Neural progenitor cell (in vitro differentiated cells): Measurements from ENCODE around the gene ACAP2. TPM values are rescaled to one million over a fixed set of nuclear protein-coding genes. Genes with fewer than 3 reads are reported as not detected.
"Not testable (repeated sequence)": the region's sequence is repeated elsewhere in the genome, so short reads cannot be mapped to it uniquely, and the experiment has no call there.

Experiments used
- DNase-seq: peaks from one replicate; pipeline ENCODE4 v3.0.0-alpha.2; 2016; ENCODE audit warnings: low spot score
- H2AFZ ChIP-seq: fragments of 200-600 bp; sonication (generic); replicated peaks from 2 replicates; pipeline ENCODE4 v1.6.1; 2016; ENCODE audit warnings: antibody characterized with exemption
- H3F3A ChIP-seq: fragments of 200-600 bp; sonication (generic); 2 replicates; pipeline ENCODE4 v1.6.1; 2016; ENCODE audit warnings: antibody characterized with exemption, low read depth
- H3K27ac ChIP-seq: fragments of 200-600 bp; sonication (generic); 2 replicates; pipeline ENCODE4 v1.5.1; 2016; ENCODE audit warnings: mild to moderate bottlenecking
- H3K27me3 ChIP-seq: fragments of 200-600 bp; sonication (generic); 2 replicates; pipeline ENCODE4 v1.6.1; 2016; ENCODE audit warnings: mild to moderate bottlenecking, moderate library complexity
- H3K36me3 ChIP-seq: fragments of 200-600 bp; sonication (generic); 2 replicates; pipeline ENCODE4 v1.5.1; 2016
- H3K4me1 ChIP-seq: fragments of 200-600 bp; sonication (generic); 2 replicates; pipeline ENCODE4 v1.6.1; 2016; ENCODE audit warnings: mixed run types
- H3K4me2 ChIP-seq: fragments of 200-600 bp; sonication (generic); 2 replicates; pipeline ENCODE4 v1.6.1; 2016
- H3K4me3 ChIP-seq: fragments of 200-600 bp; sonication (generic); 2 replicates; pipeline ENCODE4 v1.5.1; 2016
- H3K79me2 ChIP-seq: fragments of 200-600 bp; sonication (generic); 2 replicates; pipeline ENCODE4 v1.6.1; 2016; ENCODE audit warnings: low read depth
- H3K9ac ChIP-seq: fragments of 200-600 bp; sonication (generic); 2 replicates; pipeline ENCODE4 v1.6.1; 2016
- H3K9me3 ChIP-seq: fragments of 200-600 bp; sonication (generic); 2 replicates; pipeline ENCODE4 v1.5.1; 2016; ENCODE audit warnings: low read depth
- H4K20me1 ChIP-seq: fragments of 200-600 bp; sonication (generic); 2 replicates; pipeline ENCODE4 v1.6.1; 2016; ENCODE audit warnings: low read depth
- H3K27ac Mint-ChIP-seq: 3 replicates; pipeline ENCODE4 v1.8.0; 2021; ENCODE audit warnings: mixed read lengths
- H3K27me3 Mint-ChIP-seq: 2 replicates; pipeline ENCODE4 v1.8.0; 2022; ENCODE audit warnings: low read depth, mild to moderate bottlenecking, inconsistent platforms, moderate library complexity, mixed read lengths; ENCODE audit not compliant: insufficient read depth
- H3K36me3 Mint-ChIP-seq: 3 replicates; pipeline ENCODE4 v1.8.0; 2021; ENCODE audit warnings: mixed read lengths
- H3K4me1 Mint-ChIP-seq: 3 replicates; pipeline ENCODE4 v1.8.0; 2021; ENCODE audit warnings: mixed read lengths
- H3K4me3 Mint-ChIP-seq: 3 replicates; pipeline ENCODE4 v1.8.0; 2021; ENCODE audit warnings: mild to moderate bottlenecking, moderate library complexity, mixed read lengths
- H3K9me3 Mint-ChIP-seq: 3 replicates; pipeline ENCODE4 v1.8.0; 2020; ENCODE audit warnings: mixed read lengths
- EZH2 ChIP-seq: fragments of 200-600 bp; sonication (generic); IDR thresholded peaks from 2 replicates; pipeline ENCODE4 v1.6.1; 2017; ENCODE audit warnings: antibody characterized with exemption, mild to moderate bottlenecking, moderate library complexity
- EZH2phosphoT487 ChIP-seq: fragments of 200-600 bp; sonication (generic); IDR thresholded peaks from 2 replicates; pipeline ENCODE4 v1.6.1; 2017; ENCODE audit warnings: antibody characterized with exemption
- total RNA-seq: library from RNA; depleted of rRNA; stranded (reverse); fragments of >200 nt; gene quantifications from 2 replicates; pipeline ENCODE4 v1.2.3, GENCODE V29; 2015; ENCODE audit warnings: low replicate concordance
- TF ChIP-seq, protein P1 (sequence below): fragments of 200-600 bp; sonication (generic); IDR thresholded peaks from 2 replicates; pipeline ENCODE4 v1.5.1; 2017; ENCODE audit warnings: antibody characterized with exemption, mild to moderate bottlenecking

ACAP2 gene
- total RNA-seq, 1 donor from 2014 or later, result 68.4 TPM

DNA sequence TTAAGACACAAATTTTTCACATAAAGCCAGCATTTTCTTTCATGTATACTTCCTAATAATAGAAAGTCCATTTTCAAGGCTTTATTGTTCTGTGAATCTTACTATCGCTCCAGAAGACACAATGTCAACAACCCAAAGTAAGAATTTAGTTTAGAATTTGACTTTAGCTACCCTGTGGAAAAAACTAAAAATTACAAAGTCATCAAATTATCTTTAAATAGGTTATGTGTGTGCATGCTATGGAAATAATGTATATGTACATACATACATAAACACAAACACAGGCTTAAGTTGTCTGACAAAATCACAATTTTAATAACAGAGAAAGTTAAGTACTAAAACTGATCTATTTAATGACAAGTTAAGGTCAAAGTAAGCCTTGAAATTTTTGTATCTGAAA, 151.7 kb downstream of the ACAP2 start:
- no peaks in the 10 kb centered on the region for H3K4me1 ChIP-seq
- no peaks in the 10 kb centered on the region for H3K79me2 ChIP-seq
- no peaks in the 10 kb centered on the region for H3K27me3 ChIP-seq
- Mint-ChIP-seq H3K9me3 (no peaks in the 10 kb centered on the region), H3K27ac (no peak overlapping the region), H3K4me3 (no peak overlapping the region), H3K4me1 (no peaks in the 10 kb centered on the region), H3K36me3 (peaks cover 10% of the 10 kb centered on the region), H3K27me3 (no peaks in the 10 kb centered on the region)
- H3K36me3 ChIP-seq, result peaks cover 4% of the 10 kb centered on the region
- H3K9me3 ChIP-seq, result no peaks in the 10 kb centered on the region
- H3K4me2 ChIP-seq, result no peak overlapping the region
- no peak overlapping the region for H3K27ac ChIP-seq
- no peak overlapping the region for H2AFZ ChIP-seq
- no peak overlapping the region for H3K9ac ChIP-seq
- H3F3A ChIP-seq, result no peaks in the 10 kb centered on the region
- DNase-seq, result no peak
- H3K4me3 ChIP-seq, result no peak overlapping the region
- TF ChIP-seq, protein P1, sequence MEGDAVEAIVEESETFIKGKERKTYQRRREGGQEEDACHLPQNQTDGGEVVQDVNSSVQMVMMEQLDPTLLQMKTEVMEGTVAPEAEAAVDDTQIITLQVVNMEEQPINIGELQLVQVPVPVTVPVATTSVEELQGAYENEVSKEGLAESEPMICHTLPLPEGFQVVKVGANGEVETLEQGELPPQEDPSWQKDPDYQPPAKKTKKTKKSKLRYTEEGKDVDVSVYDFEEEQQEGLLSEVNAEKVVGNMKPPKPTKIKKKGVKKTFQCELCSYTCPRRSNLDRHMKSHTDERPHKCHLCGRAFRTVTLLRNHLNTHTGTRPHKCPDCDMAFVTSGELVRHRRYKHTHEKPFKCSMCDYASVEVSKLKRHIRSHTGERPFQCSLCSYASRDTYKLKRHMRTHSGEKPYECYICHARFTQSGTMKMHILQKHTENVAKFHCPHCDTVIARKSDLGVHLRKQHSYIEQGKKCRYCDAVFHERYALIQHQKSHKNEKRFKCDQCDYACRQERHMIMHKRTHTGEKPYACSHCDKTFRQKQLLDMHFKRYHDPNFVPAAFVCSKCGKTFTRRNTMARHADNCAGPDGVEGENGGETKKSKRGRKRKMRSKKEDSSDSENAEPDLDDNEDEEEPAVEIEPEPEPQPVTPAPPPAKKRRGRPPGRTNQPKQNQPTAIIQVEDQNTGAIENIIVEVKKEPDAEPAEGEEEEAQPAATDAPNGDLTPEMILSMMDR, result no peak
- no peak for TF ChIP-seq EZH2phosphoT487
- H4K20me1 ChIP-seq, result no peaks in the 10 kb centered on the region

DNA sequence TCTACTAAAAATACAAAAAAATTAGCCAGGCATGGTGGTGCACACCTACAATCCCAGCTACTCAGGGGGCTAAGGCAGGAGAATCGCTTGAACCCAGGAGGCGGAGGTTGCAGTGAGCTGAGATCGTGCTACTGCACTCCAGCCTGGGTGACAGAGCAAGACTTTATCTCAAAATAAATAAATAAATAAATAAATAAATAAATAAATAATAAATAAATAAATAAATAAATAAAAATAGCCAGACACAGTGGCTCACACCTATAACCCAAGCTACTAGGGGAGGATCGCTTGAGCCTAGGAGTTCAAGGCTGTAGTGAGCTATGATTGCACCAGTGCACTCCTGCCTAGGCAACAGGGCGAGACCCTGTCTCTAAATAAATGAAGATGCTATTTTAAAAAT, 152.2 kb downstream of the ACAP2 start:
- not testable (repeated sequence) for H2AFZ ChIP-seq, H3K9me3 Mint-ChIP-seq, H3K9me3 ChIP-seq, H3K27ac Mint-ChIP-seq, H3K27ac ChIP-seq, H3K4me1 Mint-ChIP-seq, H3K4me3 ChIP-seq, DNase-seq, H4K20me1 ChIP-seq, H3K4me1 ChIP-seq, H3K36me3 ChIP-seq, H3K27me3 ChIP-seq, H3K4me3 Mint-ChIP-seq, H3F3A ChIP-seq, H3K4me2 ChIP-seq, H3K79me2 ChIP-seq, H3K9ac ChIP-seq, H3K27me3 Mint-ChIP-seq
- peaks cover 10% of the 10 kb centered on the region for H3K36me3 Mint-ChIP-seq

DNA sequence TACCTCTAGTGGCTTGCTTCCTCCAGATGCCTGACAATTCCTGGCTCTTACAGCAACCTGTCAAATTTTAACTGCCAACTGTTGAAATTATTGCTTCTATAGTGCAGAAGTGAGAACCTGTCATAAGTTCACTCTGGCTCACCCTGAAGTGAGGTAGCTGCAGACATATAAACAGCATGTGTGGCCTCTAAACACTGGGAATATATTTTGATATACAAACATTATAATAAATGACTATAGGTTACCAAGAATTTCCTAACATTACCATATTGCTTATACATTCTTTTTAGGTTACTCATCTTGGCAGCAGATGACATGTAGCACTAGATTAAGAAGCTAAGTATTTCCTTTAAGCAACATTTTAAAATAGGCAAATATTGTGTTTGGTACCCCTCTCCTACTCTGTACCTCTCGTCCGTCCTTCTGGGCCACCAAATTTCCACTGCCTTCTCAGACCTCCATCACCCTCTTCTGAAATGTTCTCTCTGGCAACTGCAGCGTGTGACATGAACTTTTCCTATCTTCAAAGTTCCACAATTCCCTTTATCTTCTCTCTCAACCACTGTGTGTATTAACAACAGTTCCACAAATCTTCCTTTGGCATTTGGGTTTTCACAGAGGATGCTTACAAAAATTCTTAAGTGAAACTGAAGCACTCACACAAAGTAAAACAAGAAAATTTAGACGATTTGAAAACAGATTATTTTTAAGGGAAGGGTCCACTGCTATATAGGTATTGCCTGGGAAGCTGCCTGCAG, 156.5 kb downstream of the ACAP2 start:
- Histone ChIP-seq H3K27ac (no peak overlapping the region), H3K27me3 (no peaks in the 10 kb centered on the region), H3F3A (no peaks in the 10 kb centered on the region), H3K79me2 (no peaks in the 10 kb centered on the region), H3K4me1 (no peaks in the 10 kb centered on the region), H3K4me3 (no peak overlapping the region), H3K4me2 (no peak overlapping the region), H4K20me1 (no peaks in the 10 kb centered on the region), H2AFZ (no peak overlapping the region), H3K9ac (no peak overlapping the region), H3K36me3 (peaks cover 9% of the 10 kb centered on the region), H3K9me3 (no peaks in the 10 kb centered on the region)
- Mint-ChIP-seq H3K9me3 (no peaks in the 10 kb centered on the region), H3K27ac (no peak overlapping the region), H3K4me1 (no peaks in the 10 kb centered on the region), H3K4me3 (no peak overlapping the region), H3K27me3 (no peaks in the 10 kb centered on the region), H3K36me3 (peaks cover 10% of the 10 kb centered on the region)
- DNase-seq, result no peak
- TF ChIP-seq EZH2phosphoT487, result no peak
- no peak for TF ChIP-seq EZH2
- TF ChIP-seq, protein P1, result no peak

DNA sequence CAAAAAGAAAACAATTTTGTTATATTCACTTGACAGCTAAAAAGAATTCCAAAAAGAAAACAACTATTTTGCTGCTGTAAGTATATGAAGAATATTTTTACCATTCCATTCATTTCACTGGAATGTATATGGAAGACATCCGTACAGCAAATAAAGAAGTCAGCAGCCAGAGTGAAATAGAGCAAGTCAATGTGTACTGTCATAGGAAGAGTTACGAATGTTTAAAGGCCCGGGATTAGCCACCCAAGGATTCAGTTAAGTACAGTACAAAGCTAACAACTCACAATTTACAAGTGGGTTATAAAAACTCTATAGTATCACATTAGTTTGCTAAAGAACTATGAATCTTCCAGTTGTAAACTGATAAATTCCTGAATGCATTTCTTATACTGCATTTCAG, 157.4 kb downstream of the ACAP2 start:
- peaks cover 9% of the 10 kb centered on the region for H3K36me3 ChIP-seq
- Mint-ChIP-seq H3K9me3 (no peaks in the 10 kb centered on the region), H3K27me3 (no peaks in the 10 kb centered on the region)

More for the DNA sequence above, 157.4 kb downstream of the ACAP2 start:
- Histone ChIP-seq H3K79me2 (no peaks in the 10 kb centered on the region), H3K9ac (no peak overlapping the region), H3F3A (no peaks in the 10 kb centered on the region), H3K4me1 (no peaks in the 10 kb centered on the region), H3K4me3 (no peak overlapping the region), H3K9me3 (no peaks in the 10 kb centered on the region), H3K4me2 (no peak overlapping the region), H3K27me3 (no peaks in the 10 kb centered on the region), H4K20me1 (no peaks in the 10 kb centered on the region), H3K27ac (no peak overlapping the region), H2AFZ (no peak overlapping the region)
- Mint-ChIP-seq H3K36me3 (peaks cover 11% of the 10 kb centered on the region), H3K4me3 (no peak overlapping the region), H3K27ac (no peak overlapping the region), H3K4me1 (no peaks in the 10 kb centered on the region)
- DNase-seq, result no peak
- TF ChIP-seq EZH2phosphoT487, result no peak
- no peak for TF ChIP-seq EZH2
- TF ChIP-seq, protein P1, result no peak
